Transverse colon (tissue), 4 donors: ENCODE data around the gene NPW.

Experiments used
- EP300 ChIP-seq: sonication (generic); formaldehyde crosslinking; IDR thresholded peaks from one replicate; pipeline ENCODE4 v1.6.1; 2017; ENCODE audit warnings: antibody characterized with exemption, low read depth
- POLR2A ChIP-seq: fragments of 450-650 bp; IDR thresholded peaks from one replicate; pipeline ENCODE4 v1.6.1; 2016; ENCODE audit warnings: antibody characterized with exemption, mild to moderate bottlenecking, moderate library complexity
- POLR2AphosphoS5 ChIP-seq, 3 donors: sonication (generic); formaldehyde crosslinking; IDR thresholded peaks; one replicate each; pipeline ENCODE4 v1.6.1; 2016; ENCODE audit warnings: antibody characterized with exemption in 3 of 3
- TF ChIP-seq, protein P1 (sequence below), 5 experiments: fragments of 200-600 bp in 3 of 5; fragments of 450-650 bp in 2 of 5; sonication (generic) in 3 of 5; IDR thresholded peaks; 1 replicate in 2 of 5; 2 replicates in 3 of 5; pipeline ENCODE4 v1.5.1; 2016 to 2017; ENCODE audit warnings: antibody characterized with exemption in 5 of 5, inconsistent platforms in 3 of 5, mild to moderate bottlenecking in 2 of 5, moderate library complexity in 1 of 5

DNA sequence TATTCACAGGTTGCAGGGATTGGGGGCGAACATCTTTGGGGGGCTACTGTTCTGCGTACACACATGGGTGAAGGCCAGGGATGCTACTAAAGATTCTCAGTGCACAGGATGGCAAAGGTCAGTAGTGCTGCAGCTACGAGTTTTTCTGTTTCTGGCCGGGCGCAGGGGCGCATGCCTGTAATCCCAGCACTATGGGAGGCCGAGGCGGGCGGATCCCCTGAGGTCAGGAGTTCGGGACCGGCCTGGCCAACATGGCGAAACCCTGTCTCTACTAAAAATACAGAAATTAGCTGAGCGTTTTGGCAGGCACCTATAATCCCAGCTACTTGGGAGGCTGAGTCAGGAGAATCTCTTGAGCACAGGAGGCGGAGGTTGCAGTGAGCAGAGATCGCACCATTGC lies 6.1 kb upstream of the NPW start:
- no peak for TF ChIP-seq POLR2A
- TF ChIP-seq, protein P1, sequence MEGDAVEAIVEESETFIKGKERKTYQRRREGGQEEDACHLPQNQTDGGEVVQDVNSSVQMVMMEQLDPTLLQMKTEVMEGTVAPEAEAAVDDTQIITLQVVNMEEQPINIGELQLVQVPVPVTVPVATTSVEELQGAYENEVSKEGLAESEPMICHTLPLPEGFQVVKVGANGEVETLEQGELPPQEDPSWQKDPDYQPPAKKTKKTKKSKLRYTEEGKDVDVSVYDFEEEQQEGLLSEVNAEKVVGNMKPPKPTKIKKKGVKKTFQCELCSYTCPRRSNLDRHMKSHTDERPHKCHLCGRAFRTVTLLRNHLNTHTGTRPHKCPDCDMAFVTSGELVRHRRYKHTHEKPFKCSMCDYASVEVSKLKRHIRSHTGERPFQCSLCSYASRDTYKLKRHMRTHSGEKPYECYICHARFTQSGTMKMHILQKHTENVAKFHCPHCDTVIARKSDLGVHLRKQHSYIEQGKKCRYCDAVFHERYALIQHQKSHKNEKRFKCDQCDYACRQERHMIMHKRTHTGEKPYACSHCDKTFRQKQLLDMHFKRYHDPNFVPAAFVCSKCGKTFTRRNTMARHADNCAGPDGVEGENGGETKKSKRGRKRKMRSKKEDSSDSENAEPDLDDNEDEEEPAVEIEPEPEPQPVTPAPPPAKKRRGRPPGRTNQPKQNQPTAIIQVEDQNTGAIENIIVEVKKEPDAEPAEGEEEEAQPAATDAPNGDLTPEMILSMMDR (IDR thresholded peaks at IDR 0.05) = no peak
- TF ChIP-seq EP300 = no peak
- TF ChIP-seq POLR2AphosphoS5 (IDR thresholded peaks at IDR 0.05) = no peak
